Measurements from ENCODE around the gene NEO1.
"Not testable (repeated sequence)": the region's sequence is repeated elsewhere in the genome, so short reads cannot be mapped to it uniquely, and the experiment has no call there.

The NEO1 gene

DNA sequence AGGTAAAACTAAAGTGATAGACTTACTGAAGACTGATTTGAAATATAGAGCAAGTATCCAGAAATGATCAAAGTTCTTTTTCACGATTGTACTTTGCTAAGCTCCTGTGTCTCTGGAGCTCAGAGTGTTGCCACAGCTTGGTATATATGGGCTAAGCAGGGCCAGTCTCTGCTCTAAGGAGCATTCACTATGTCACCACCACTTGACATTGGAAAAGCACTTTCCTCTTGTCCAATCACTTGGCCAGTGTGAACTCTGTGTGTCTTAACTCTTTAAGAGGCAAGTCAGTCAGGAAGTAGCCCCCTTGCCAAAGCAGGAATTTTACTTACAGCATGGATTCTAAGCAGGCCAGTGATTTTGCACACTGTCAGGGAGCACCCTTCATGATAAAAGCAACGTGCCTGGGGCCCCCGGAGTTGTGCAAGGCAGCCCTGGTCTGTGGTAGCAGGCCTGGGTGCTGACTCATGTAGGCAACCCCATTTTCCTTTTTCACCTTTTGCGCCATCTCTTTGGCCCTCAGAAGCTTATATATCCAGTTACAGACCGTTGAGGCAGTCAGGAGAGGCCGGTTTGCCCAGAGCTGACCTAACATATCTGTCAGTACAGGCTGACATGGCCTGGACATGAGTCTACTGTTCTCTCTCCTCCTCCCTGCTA, 243.5 kb downstream of the NEO1 start:
- H3K9ac ChIP-seq (ENCODE audit: low read length): no peak overlapping the region
- no peaks in the 10 kb centered on the region for H3F3A ChIP-seq (ENCODE audit: insufficient read depth, low read length)
- H3K9me2 ChIP-seq (replicated peaks; ENCODE audit: insufficient read depth, low read length): no peaks in the 10 kb centered on the region
- DNase-seq: no peak
- no peaks in the 10 kb centered on the region for H3K36me3 ChIP-seq (replicated peaks; ENCODE audit: insufficient read depth, low read length)
- no peak overlapping the region for H2AFZ ChIP-seq (ENCODE audit: low read length)
- H3K4me3 ChIP-seq (ENCODE audit: low read length): no peak overlapping the region
- TF ChIP-seq EZH2 (optimal IDR thresholded peaks at IDR 0.05; ENCODE audit: low read depth, low read length) (no peak), EZH2phosphoT487 (IDR thresholded peaks at IDR 0.05; ENCODE audit: low read length) (no peak), CTCF (IDR thresholded peaks at IDR 0.05; ENCODE audit: low read length) (no peak)
- H3K27ac ChIP-seq (ENCODE audit: low read length): no peak overlapping the region
- H3K4me1 ChIP-seq (ENCODE audit: low read length): no peaks in the 10 kb centered on the region
- no peak overlapping the region for H3K4me2 ChIP-seq (ENCODE audit: low read depth, low read length)
- H3K9me3 ChIP-seq (replicated peaks; ENCODE audit: insufficient read depth, low read length): no peaks in the 10 kb centered on the region
- no peaks in the 10 kb centered on the region for H4K20me1 ChIP-seq (ENCODE audit: insufficient read depth, low read length)
- no peaks in the 10 kb centered on the region for H3K27me3 ChIP-seq (replicated peaks; ENCODE audit: insufficient read depth, low read length)
- H3K79me2 ChIP-seq (ENCODE audit: low read length): no peaks in the 10 kb centered on the region

DNA sequence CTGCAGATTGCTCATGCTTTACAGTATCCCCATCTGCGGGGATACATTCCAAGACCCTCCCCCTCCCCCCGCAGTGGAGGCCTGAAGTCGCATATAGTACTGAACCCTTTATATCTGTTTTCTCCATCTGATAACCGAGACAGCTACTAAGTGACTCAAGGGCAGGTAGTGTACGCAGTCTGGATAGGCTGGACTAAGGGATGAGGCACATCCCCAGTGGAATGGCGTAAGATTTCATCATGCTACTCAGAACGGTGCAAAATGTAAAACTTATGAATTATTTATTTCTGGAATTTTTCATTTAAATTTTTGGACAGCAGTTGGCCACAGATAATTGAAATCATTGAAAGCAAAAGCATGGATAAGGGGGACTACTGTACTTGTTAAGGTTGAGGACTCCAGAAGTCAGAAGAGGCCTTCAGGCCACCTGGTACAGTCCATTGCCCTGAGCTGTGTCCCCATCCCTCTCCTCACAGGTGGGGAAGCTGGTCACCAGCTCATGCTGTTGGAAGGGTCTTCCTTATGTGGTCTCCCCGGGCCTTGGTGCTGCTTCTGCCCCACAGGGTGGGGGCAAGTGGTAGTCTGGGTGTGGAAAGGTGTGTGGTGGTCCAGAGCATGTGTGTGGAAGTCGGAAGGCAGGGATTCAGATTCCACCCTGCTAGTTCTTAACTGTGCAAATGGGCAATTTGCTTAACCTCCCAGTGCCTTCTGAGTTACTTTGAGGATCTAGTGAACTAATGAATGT, 244.5 kb downstream of the NEO1 start:
- TF ChIP-seq CTCF (IDR thresholded peaks at IDR 0.05; ENCODE audit: low read length) (no peak), EZH2 (optimal IDR thresholded peaks at IDR 0.05; ENCODE audit: low read depth, low read length) (no peak), EZH2phosphoT487 (IDR thresholded peaks at IDR 0.05; ENCODE audit: low read length) (no peak)
- DNase-seq: no peak
- no peaks in the 10 kb centered on the region for H3K9me3 ChIP-seq (replicated peaks; ENCODE audit: insufficient read depth, low read length)
- H4K20me1 ChIP-seq (ENCODE audit: insufficient read depth, low read length): no peaks in the 10 kb centered on the region
- no peak overlapping the region for H2AFZ ChIP-seq (ENCODE audit: low read length)
- H3K9ac ChIP-seq (ENCODE audit: low read length): no peak overlapping the region
- H3K4me2 ChIP-seq (ENCODE audit: low read depth, low read length): no peak overlapping the region
- no peaks in the 10 kb centered on the region for H3K79me2 ChIP-seq (ENCODE audit: low read length)
- no peaks in the 10 kb centered on the region for H3K4me1 ChIP-seq (ENCODE audit: low read length)
- no peak overlapping the region for H3K27ac ChIP-seq (ENCODE audit: low read length)
- no peaks in the 10 kb centered on the region for H3F3A ChIP-seq (ENCODE audit: insufficient read depth, low read length)
- H3K4me3 ChIP-seq (ENCODE audit: low read length): no peak overlapping the region
- no peaks in the 10 kb centered on the region for H3K36me3 ChIP-seq (replicated peaks; ENCODE audit: insufficient read depth, low read length)
- no peaks in the 10 kb centered on the region for H3K27me3 ChIP-seq (replicated peaks; ENCODE audit: insufficient read depth, low read length)
- no peaks in the 10 kb centered on the region for H3K9me2 ChIP-seq (replicated peaks; ENCODE audit: insufficient read depth, low read length)

- Histone ChIP-seq H4K20me1 (ENCODE audit: insufficient read depth, low read length) (no peaks in the 10 kb centered on the region), H3K4me2 (ENCODE audit: low read depth, low read length) (no peak overlapping the region), H3K27ac (ENCODE audit: low read length) (no peak overlapping the region), H3K9me2 (replicated peaks; ENCODE audit: insufficient read depth, low read length) (no peaks in the 10 kb centered on the region), H3K4me1 (ENCODE audit: low read length) (no peaks in the 10 kb centered on the region), H3K79me2 (ENCODE audit: low read length) (no peaks in the 10 kb centered on the region), H3K9me3 (replicated peaks; ENCODE audit: insufficient read depth, low read length) (no peaks in the 10 kb centered on the region), H3F3A (ENCODE audit: insufficient read depth, low read length) (no peaks in the 10 kb centered on the region), H2AFZ (ENCODE audit: low read length) (no peak overlapping the region), H3K36me3 (replicated peaks; ENCODE audit: insufficient read depth, low read length) (no peaks in the 10 kb centered on the region), H3K9ac (ENCODE audit: low read length) (no peak overlapping the region), H3K4me3 (ENCODE audit: low read length) (no peak overlapping the region), H3K27me3 (replicated peaks; ENCODE audit: insufficient read depth, low read length) (no peaks in the 10 kb centered on the region)
- TF ChIP-seq EZH2 (optimal IDR thresholded peaks at IDR 0.05; ENCODE audit: low read depth, low read length): no peak
- no peak for TF ChIP-seq EZH2phosphoT487 (IDR thresholded peaks at IDR 0.05; ENCODE audit: low read length)
- no peak for TF ChIP-seq CTCF (IDR thresholded peaks at IDR 0.05; ENCODE audit: low read length)
- no peak for DNase-seq
Measured at GRCh38 chr15:73298522-73299245, 246.4 kb downstream of the NEO1 start.

DNA sequence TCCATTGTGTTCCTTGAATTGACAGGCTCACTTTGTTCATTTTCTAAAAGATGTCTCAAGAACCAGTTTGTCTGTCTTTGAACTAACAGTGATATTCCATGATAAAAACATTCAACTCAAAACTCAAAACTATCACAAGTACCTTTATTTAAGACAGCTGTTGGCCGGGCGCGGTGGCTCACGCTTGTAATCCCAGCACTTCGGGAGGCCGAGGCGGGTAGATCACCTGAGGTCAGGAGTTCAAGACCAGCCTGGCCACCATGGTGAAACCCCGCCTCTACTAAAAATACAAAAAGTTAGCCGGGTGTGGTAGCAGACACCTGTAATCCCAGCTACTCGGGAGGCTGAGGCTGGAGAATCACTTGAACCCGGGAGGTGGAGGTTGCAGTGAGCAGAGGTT, 248.0 kb downstream of the NEO1 start:
- H3K36me3 ChIP-seq (replicated peaks; ENCODE audit: insufficient read depth, low read length): not testable (repeated sequence)

More for the DNA sequence above, 248.0 kb downstream of the NEO1 start:
- not testable (repeated sequence) for H3K27me3 ChIP-seq (replicated peaks; ENCODE audit: insufficient read depth, low read length); H2AFZ ChIP-seq (ENCODE audit: low read length); H3K9me3 ChIP-seq (replicated peaks; ENCODE audit: insufficient read depth, low read length); H3K9me2 ChIP-seq (replicated peaks; ENCODE audit: insufficient read depth, low read length); H3F3A ChIP-seq (ENCODE audit: insufficient read depth, low read length); H3K9ac ChIP-seq (ENCODE audit: low read length); DNase-seq; H3K4me3 ChIP-seq (ENCODE audit: low read length); H3K79me2 ChIP-seq (ENCODE audit: low read length); H4K20me1 ChIP-seq (ENCODE audit: insufficient read depth, low read length); H3K4me2 ChIP-seq (ENCODE audit: low read depth, low read length); H3K4me1 ChIP-seq (ENCODE audit: low read length); H3K27ac ChIP-seq (ENCODE audit: low read length)
